ENCODE data around the gene CTCF.

The CTCF gene

GRCh38 chr16:67678354-67679023 lies 116.2 kb downstream of the CTCF start:
- DNase-seq (ENCODE audit: low read depth in 2 of 2) = no peak

- no peak for DNase-seq (ENCODE audit: low read depth in 2 of 2)
These were observed 117.9 kb downstream of the CTCF start for GRCh38 chr16:67679935-67680897.

GRCh38 chr16:67683767-67684166 lies 121.4 kb downstream of the CTCF start:
- DNase-seq (ENCODE audit: low read depth in 2 of 2) = no peak

GRCh38 chr16:67685388-67686112 lies 123.2 kb downstream of the CTCF start:
- DNase-seq (ENCODE audit: low read depth in 2 of 2) = no peak

All from activated CD4-positive, alpha-beta T cell treated with anti-CD3 and anti-CD28 coated beads for 24 hours (primary cell).